Measurements from ENCODE around the gene TRIM7. TPM values are rescaled to one million over a fixed set of nuclear protein-coding genes. Genes with fewer than 3 reads are reported as not detected.
A peak's percentile ranks its signal among the peaks of the same experiment; 100 is the strongest.
"Not testable (repeated sequence)": the region's sequence is repeated elsewhere in the genome, so short reads cannot be mapped to it uniquely, and the experiment has no call there.

Gene TRIM7
- total and polyA plus RNA-seq, 7 experiments from 2014 or later = 0.28 to 6.1 (median 3.2) TPM; not detected in 1

DNA sequence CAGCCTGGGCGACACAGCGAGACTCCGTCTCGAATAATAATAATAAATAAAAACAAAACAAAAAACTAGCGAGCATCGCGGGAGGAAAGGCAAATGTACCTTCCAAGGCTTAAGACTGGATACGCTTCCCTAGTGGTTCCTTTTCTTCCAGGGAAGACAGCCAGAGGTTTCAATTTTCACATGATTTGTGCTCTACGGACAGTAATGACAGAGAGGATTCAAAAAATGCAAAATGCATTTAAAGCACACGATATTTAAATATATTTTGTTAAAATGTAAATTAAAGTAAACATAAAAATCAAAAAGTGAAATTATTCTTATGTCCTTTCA is 13.8 kb upstream of the TRIM7 start:
- H3K27ac Mint-ChIP-seq = peak overlapping the region; percentile 89 to 100 (median 96)
- H3K27me3 Mint-ChIP-seq = peaks cover 0 to 13% (median 0%) of the 10 kb centered on the region in 5 donors
- H3K4me3 ChIP-seq (ENCODE audit: low read length) = peak overlapping the region; percentile 85
- POLR2A ChIA-PET = no interaction called here
- peaks cover 0 to 18% (median 0%) of the 10 kb centered on the region in 5 donors for H3K36me3 Mint-ChIP-seq
- H3K27me3 ChIP-seq (ENCODE audit: control insufficient read depth in 2 of 2, insufficient read depth in 2 of 2, low read length in 2 of 2) = no peaks in the 10 kb centered on the region
- no peaks in the 10 kb centered on the region for H3K9me3 ChIP-seq (ENCODE audit: control insufficient read depth in 2 of 3, low read length in 3 of 3)
- H3K4me3 Mint-ChIP-seq = peak overlapping the region; percentile 91 to 100 (median 94)
- peaks cover 15 to 65% (median 51%) of the 10 kb centered on the region in 7 donors for H3K4me1 Mint-ChIP-seq
- intact Hi-C loops (cut with micrococcal nuclease) = loop anchor here (1.0 kb wide), 4 partner anchors 11 to 408 kb away; partner anchors contain the start of gene TRIM52 (in 1 of the 2)
- peaks cover 0 to 6% (median 0%) of the 10 kb centered on the region in 3 experiments for H3K36me3 ChIP-seq (ENCODE audit: control insufficient read depth in 2 of 3, insufficient read depth in 3 of 3, low read length in 3 of 3)
- ATAC-seq (no peak), DNase-seq (no peak)
- CTCF ChIA-PET = no interaction called here
- peaks cover 0 to 43% (median 0%) of the 10 kb centered on the region in 11 donors for H3K9me3 Mint-ChIP-seq
- peak overlapping the region; percentile 74 for H3K27ac ChIP-seq (ENCODE audit: low read depth, low read length)
- peaks cover 17 to 29% of the 10 kb centered on the region in 2 donors for H3K4me1 ChIP-seq (ENCODE audit: control insufficient read depth in 2 of 2, insufficient read depth in 2 of 2, low read length in 2 of 2)

DNA sequence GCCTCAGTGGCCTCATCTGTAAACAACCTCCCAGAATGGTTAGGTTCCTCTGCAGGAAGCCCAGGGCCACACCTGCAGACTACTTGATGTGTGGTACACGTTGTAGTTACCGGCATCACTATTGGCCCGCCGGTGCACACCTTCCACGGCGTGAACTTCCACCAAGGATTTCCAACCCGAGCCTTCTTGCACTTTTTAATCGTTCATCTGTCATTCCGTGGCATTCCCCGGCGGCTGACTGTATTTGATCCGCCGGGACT is 12.7 kb upstream of the TRIM7 start:
- POLR2A ChIA-PET = interaction anchor here (1.8 to 2.4 kb wide), 2 partner anchors 27 to 44 kb away, joined by 6 to 30 read pairs; partner anchors contain the start of gene TRIM52
- H3K27ac Mint-ChIP-seq = peak overlapping the region; percentile 89 to 100 (median 96)
- Histone ChIP-seq H3K4me3 (ENCODE audit: low read length) (peak overlapping the region; percentile 85), H3K27me3 (ENCODE audit: control insufficient read depth in 2 of 2, insufficient read depth in 2 of 2, low read length in 2 of 2) (no peaks in the 10 kb centered on the region), H3K36me3 (ENCODE audit: control insufficient read depth in 2 of 3, insufficient read depth in 3 of 3, low read length in 3 of 3) (no peaks in the 10 kb centered on the region), H3K27ac (ENCODE audit: low read depth, low read length) (peak overlapping the region; percentile 74), H3K9me3 (ENCODE audit: control insufficient read depth in 2 of 3, low read length in 3 of 3) (no peaks in the 10 kb centered on the region), H3K4me1 (ENCODE audit: control insufficient read depth in 2 of 2, insufficient read depth in 2 of 2, low read length in 2 of 2) (peaks cover 17 to 29% of the 10 kb centered on the region in 2 donors)
- H3K9me3 Mint-ChIP-seq = peaks cover 0 to 38% (median 0%) of the 10 kb centered on the region in 11 donors
- ATAC-seq = peak; percentile 28
- peak overlapping the region; percentile 91 to 100 (median 94) for H3K4me3 Mint-ChIP-seq
- intact Hi-C loops (cut with micrococcal nuclease) = loop anchor here (1.0 kb wide), 4 partner anchors 10 to 407 kb away; partner anchors contain the start of gene TRIM52 (in 1 of the 2)
- H3K36me3 Mint-ChIP-seq = peaks cover 0 to 18% (median 0%) of the 10 kb centered on the region in 5 donors
- peaks cover 15 to 67% (median 54%) of the 10 kb centered on the region in 7 donors for H3K4me1 Mint-ChIP-seq
- H3K27me3 Mint-ChIP-seq = peaks cover 0 to 13% (median 0%) of the 10 kb centered on the region in 5 donors
- peak in 4 of 9 donors; percentile 56 to 67 (median 62) for DNase-seq
- CTCF ChIA-PET = no interaction called here

DNA sequence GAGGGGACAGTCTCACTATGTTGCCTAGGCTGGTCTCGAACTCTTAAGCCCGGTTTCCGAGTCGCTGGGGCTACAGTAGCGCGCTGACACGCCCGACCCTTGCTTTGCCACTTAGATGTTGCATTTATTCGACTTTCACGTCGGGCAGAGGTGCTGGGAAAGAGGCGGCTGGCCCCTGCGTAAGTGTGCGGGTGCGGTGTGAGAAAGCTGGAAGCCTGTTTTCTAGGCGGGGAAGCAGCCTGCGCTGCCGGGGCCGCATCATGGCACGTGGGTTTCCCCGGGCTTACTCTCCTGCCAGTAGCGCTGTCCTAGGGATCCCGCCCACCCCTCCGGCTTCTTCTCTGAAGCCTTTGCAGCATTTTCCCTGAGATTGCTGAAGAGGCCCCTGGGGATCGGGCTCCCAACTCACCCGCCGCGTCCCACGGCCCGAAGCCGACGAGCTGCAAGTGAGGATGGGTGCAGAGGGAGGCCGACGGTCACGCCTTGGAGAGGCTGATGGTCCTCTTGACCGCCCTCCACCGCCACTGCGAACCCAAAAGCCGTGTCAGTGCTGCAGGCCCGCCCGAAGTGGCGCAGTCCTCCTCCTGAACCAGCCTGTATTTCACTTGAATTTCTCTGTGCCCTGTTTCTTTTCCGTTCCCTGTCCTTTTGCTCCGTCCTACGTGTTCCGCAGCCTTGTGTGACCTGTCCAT is 12.3 kb upstream of the TRIM7 start:
- Mint-ChIP-seq H3K4me3 (peak overlapping the region; percentile 91 to 100 (median 94)), H3K36me3 (peaks cover 0 to 14% (median 0%) of the 10 kb centered on the region in 5 donors), H3K4me1 (peaks cover 15 to 62% (median 49%) of the 10 kb centered on the region in 7 donors), H3K27me3 (peaks cover 0 to 12% (median 0%) of the 10 kb centered on the region in 5 donors), H3K9me3 (peaks cover 0 to 33% (median 0%) of the 10 kb centered on the region in 11 donors), H3K27ac (peak overlapping the region; percentile 89 to 100 (median 96))
- Histone ChIP-seq H3K36me3 (ENCODE audit: control insufficient read depth in 2 of 3, insufficient read depth in 3 of 3, low read length in 3 of 3) (no peaks in the 10 kb centered on the region), H3K4me1 (ENCODE audit: control insufficient read depth in 2 of 2, insufficient read depth in 2 of 2, low read length in 2 of 2) (peaks cover 17 to 29% of the 10 kb centered on the region in 2 donors), H3K9me3 (ENCODE audit: control insufficient read depth in 2 of 3, low read length in 3 of 3) (no peaks in the 10 kb centered on the region), H3K4me3 (ENCODE audit: low read length) (peak overlapping the region; percentile 85), H3K27me3 (ENCODE audit: control insufficient read depth in 2 of 2, insufficient read depth in 2 of 2, low read length in 2 of 2) (no peaks in the 10 kb centered on the region), H3K27ac (ENCODE audit: low read depth, low read length) (peak overlapping the region; percentile 74)
- POLR2A ChIA-PET = interaction anchor here (1.1 to 2.4 kb wide), 4 partner anchors 10 to 44 kb away, joined by 4 to 30 read pairs (median 14); partner anchors contain the start of gene TRIM52
- CTCF ChIA-PET = interaction anchor here (1.6 kb wide), 1 partner anchor 28 kb away, joined by 7 read pairs; no protein-coding TSS in a partner anchor
- intact Hi-C loops (cut with micrococcal nuclease) = loop anchor here in 1 of 2 donors (1.0 kb wide), 2 partner anchors 10 to 26 kb away; no protein-coding TSS in a partner anchor
- peak; percentile 35 to 73 (median 63) for DNase-seq
- peak; percentile 34 for ATAC-seq

DNA sequence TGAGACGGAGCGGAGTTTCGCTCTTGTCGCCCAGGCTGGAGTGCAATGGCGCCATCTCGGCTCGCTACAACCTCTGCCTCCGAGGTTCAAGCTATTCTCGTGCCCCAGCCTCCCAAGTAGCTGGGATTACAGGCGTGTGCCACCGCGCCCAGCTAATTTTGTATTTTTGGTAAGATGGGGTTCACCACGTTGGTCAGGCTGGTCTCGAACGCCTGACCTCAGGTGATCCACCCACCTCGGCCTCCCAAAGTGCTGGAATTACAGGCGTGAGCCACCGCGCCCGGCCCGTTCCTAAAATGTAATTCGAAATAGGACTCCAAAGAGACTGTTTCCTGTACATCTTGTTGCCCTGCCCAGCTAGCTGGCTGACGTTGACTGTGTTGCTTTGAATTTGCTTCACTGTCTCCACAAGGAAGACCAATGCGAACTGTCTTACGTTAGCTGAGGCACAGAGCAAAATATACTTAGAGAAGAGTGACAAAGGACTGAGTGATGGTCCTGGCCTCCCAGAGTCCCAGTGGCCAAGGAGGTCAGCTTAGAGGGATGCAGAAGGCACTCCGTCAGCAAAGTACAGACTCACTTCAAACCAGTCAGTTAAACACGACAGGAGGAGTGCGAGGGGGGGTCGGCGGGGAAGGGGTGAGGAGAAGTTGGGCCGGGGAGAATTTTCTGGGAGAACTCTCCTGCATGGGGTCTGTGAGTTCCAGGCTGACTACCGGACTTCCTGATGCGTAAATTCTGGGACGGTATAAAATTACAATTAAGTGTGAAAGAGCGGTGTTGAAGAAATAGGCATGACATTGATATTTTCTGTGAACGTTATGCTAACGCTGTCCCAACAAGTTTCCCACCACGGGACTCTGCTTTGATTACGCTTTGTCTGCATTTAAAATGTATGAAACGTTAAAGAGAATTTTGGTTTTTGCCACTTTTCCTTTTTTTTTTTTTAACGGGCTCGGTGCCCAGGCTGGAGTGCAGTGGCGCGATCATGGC is 11.3 kb upstream of the TRIM7 start:
- H3K27me3 ChIP-seq (ENCODE audit: control insufficient read depth in 2 of 2, insufficient read depth in 2 of 2, low read length in 2 of 2) = no peaks in the 10 kb centered on the region
- H3K36me3 Mint-ChIP-seq = peaks cover 0 to 5% (median 0%) of the 10 kb centered on the region in 5 donors
- DNase-seq = peak in 7 of 9 donors; percentile 33 to 70 (median 52)
- H3K27ac ChIP-seq (ENCODE audit: low read depth, low read length) = peak overlapping the region; percentile 53
- ATAC-seq = peak; percentile 66
- H3K4me1 ChIP-seq (ENCODE audit: control insufficient read depth in 2 of 2, insufficient read depth in 2 of 2, low read length in 2 of 2) = peaks cover 9 to 22% of the 10 kb centered on the region in 2 donors
- CTCF ChIA-PET = interaction anchor here (0.8 to 1.6 kb wide), 2 partner anchors 9 to 27 kb away, joined by 4 to 7 read pairs; no protein-coding TSS in a partner anchor
- POLR2A ChIA-PET = interaction anchor here (0.7 to 2.4 kb wide), 7 partner anchors 9 to 45 kb away, joined by 3 to 30 read pairs (median 5); partner anchors contain the start of gene TRIM52
- peak overlapping the region; percentile 61 to 97 (median 89) for H3K27ac Mint-ChIP-seq
- H3K9me3 Mint-ChIP-seq = peaks cover 0 to 23% (median 0%) of the 10 kb centered on the region in 11 donors
- H3K4me3 Mint-ChIP-seq = peak overlapping the region; percentile 91 to 100 (median 94)
- peaks cover 15 to 60% (median 40%) of the 10 kb centered on the region in 7 donors for H3K4me1 Mint-ChIP-seq
- no peaks in the 10 kb centered on the region for H3K36me3 ChIP-seq (ENCODE audit: control insufficient read depth in 2 of 3, insufficient read depth in 3 of 3, low read length in 3 of 3)
- intact Hi-C loops (cut with micrococcal nuclease) = no loop called here
- H3K4me3 ChIP-seq (ENCODE audit: low read length) = peak overlapping the region; percentile 65
- H3K9me3 ChIP-seq (ENCODE audit: control insufficient read depth in 2 of 3, low read length in 3 of 3) = no peaks in the 10 kb centered on the region
- peaks cover 0 to 7% (median 0%) of the 10 kb centered on the region in 5 donors for H3K27me3 Mint-ChIP-seq

DNA sequence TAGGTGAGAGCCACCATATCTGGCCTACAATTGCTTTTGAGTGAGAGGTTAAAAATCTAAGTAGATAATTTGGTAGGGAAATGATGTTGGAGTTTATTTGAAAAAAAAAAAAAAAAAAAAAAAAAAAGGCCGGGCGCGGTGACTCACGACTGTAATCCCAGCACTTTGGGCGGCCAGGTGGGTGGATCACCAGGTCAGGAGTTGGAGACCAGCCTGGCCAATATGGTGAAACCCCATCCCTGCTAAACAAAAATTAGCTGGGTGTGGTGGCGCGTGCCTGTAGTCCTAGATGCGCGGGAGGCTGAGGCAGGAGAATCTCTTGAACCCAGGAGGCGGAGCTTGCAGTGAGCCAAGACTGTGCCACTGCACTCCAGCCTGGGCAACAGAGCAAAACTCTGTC is 9.3 kb upstream of the TRIM7 start:
- CTCF ChIA-PET = interaction anchor here (0.9 to 1.0 kb wide), 2 partner anchors 19 to 26 kb away, joined by 3 read pairs; no protein-coding TSS in a partner anchor
- DNase-seq; H3K27me3 Mint-ChIP-seq; H3K27me3 ChIP-seq (ENCODE audit: control insufficient read depth in 2 of 2, insufficient read depth in 2 of 2, low read length in 2 of 2); H3K9me3 ChIP-seq (ENCODE audit: control insufficient read depth in 2 of 3, low read length in 3 of 3); H3K36me3 ChIP-seq (ENCODE audit: control insufficient read depth in 2 of 3, insufficient read depth in 3 of 3, low read length in 3 of 3); intact Hi-C loops (cut with micrococcal nuclease); H3K27ac ChIP-seq (ENCODE audit: low read depth, low read length); ATAC-seq; H3K4me3 ChIP-seq (ENCODE audit: low read length); H3K36me3 Mint-ChIP-seq; H3K4me3 Mint-ChIP-seq: not testable (repeated sequence)
- Mint-ChIP-seq H3K27ac (peak overlapping the region in 1 of 9 donors; percentile 27), H3K9me3 (peaks cover 0 to 12% (median 0%) of the 10 kb centered on the region in 11 donors), H3K4me1 (peaks cover 12 to 48% (median 36%) of the 10 kb centered on the region in 7 donors)
- POLR2A ChIA-PET = interaction anchor here (0.7 to 2.4 kb wide), 5 partner anchors 9 to 30 kb away, joined by 3 to 6 read pairs (median 3); no protein-coding TSS in a partner anchor
- peaks cover 6 to 13% of the 10 kb centered on the region in 2 donors for H3K4me1 ChIP-seq (ENCODE audit: control insufficient read depth in 2 of 2, insufficient read depth in 2 of 2, low read length in 2 of 2)

DNA sequence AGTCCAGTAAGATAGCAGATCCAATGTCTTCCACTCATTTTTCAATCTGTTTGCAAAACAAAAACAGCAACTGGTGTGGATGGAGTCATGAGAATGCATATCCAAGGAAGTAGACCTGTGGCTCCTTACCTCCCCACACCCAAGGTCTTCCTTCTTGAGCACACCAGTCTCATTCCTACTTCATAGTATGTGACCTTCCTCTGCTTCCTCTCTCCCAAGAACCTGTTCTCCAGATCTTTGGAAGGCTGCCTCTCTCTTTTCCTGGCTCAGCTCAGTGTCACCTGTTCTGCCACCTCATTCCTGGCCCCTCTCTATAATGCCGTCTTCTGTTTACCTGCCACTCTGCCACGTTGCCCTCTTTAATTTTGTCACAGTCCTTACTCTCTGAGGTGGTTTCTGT is 7.9 kb upstream of the TRIM7 start:
- no peak overlapping the region for H3K27ac Mint-ChIP-seq
- H3K36me3 ChIP-seq (ENCODE audit: control insufficient read depth in 2 of 3, insufficient read depth in 3 of 3, low read length in 3 of 3) = no peaks in the 10 kb centered on the region
- POLR2A ChIA-PET = interaction anchor here (1.6 to 2.4 kb wide), 4 partner anchors 8 to 23 kb away, joined by 4 to 9 read pairs (median 6); partner anchors contain the start of gene TRIM7
- no peak for ATAC-seq
- no peak overlapping the region for H3K4me3 ChIP-seq (ENCODE audit: low read length)
- no peak overlapping the region for H3K27ac ChIP-seq (ENCODE audit: low read depth, low read length)
- peaks cover 0 to 5% (median 0%) of the 10 kb centered on the region in 5 donors for H3K36me3 Mint-ChIP-seq
- intact Hi-C loops (cut with micrococcal nuclease) = no loop called here
- CTCF ChIA-PET = no interaction called here
- H3K9me3 Mint-ChIP-seq = peaks cover 0 to 8% (median under 1%) of the 10 kb centered on the region in 11 donors
- peaks cover 0 to 4% (median 0%) of the 10 kb centered on the region in 5 donors for H3K27me3 Mint-ChIP-seq
- DNase-seq = no peak
- H3K4me3 Mint-ChIP-seq = peak overlapping the region in 1 of 10 donors; percentile 32
- H3K9me3 ChIP-seq (ENCODE audit: control insufficient read depth in 2 of 3, low read length in 3 of 3) = no peaks in the 10 kb centered on the region
- no peaks in the 10 kb centered on the region for H3K27me3 ChIP-seq (ENCODE audit: control insufficient read depth in 2 of 2, insufficient read depth in 2 of 2, low read length in 2 of 2)
- H3K4me1 ChIP-seq (ENCODE audit: control insufficient read depth in 2 of 2, insufficient read depth in 2 of 2, low read length in 2 of 2) = peaks cover 6 to 12% of the 10 kb centered on the region in 2 donors
- peaks cover 13 to 48% (median 36%) of the 10 kb centered on the region in 7 donors for H3K4me1 Mint-ChIP-seq

Data from naive thymus-derived CD4-positive, alpha-beta T cell (primary cell).